ENCODE data around the gene AIFM3.

- TF ChIP-seq TCF7L2 (IDR thresholded peaks at IDR 0.05; ENCODE audit: borderline replicate concordance, extremely low read depth, insufficient read depth, insufficient read length), result no peak
- TF ChIP-seq, protein P1, sequence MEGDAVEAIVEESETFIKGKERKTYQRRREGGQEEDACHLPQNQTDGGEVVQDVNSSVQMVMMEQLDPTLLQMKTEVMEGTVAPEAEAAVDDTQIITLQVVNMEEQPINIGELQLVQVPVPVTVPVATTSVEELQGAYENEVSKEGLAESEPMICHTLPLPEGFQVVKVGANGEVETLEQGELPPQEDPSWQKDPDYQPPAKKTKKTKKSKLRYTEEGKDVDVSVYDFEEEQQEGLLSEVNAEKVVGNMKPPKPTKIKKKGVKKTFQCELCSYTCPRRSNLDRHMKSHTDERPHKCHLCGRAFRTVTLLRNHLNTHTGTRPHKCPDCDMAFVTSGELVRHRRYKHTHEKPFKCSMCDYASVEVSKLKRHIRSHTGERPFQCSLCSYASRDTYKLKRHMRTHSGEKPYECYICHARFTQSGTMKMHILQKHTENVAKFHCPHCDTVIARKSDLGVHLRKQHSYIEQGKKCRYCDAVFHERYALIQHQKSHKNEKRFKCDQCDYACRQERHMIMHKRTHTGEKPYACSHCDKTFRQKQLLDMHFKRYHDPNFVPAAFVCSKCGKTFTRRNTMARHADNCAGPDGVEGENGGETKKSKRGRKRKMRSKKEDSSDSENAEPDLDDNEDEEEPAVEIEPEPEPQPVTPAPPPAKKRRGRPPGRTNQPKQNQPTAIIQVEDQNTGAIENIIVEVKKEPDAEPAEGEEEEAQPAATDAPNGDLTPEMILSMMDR (IDR thresholded peaks at IDR 0.05 in 2 of 3, conservative IDR thresholded peaks at IDR 0.05 in 1 of 3; ENCODE audit: borderline replicate concordance in 1 of 3, insufficient read depth in 1 of 3, low read depth in 2 of 3, low read length in 2 of 3), result no peak
- no peak for TF ChIP-seq SIN3A (IDR thresholded peaks at IDR 0.05; ENCODE audit: low read depth)
- no peak for TF ChIP-seq POLR2A (IDR thresholded peaks at IDR 0.05; ENCODE audit: borderline replicate concordance, extremely low read depth, insufficient read depth, insufficient read length)
- no peak for TF ChIP-seq SRF (IDR thresholded peaks at IDR 0.05; ENCODE audit: low read depth)
- no peak for TF ChIP-seq MAX (IDR thresholded peaks at IDR 0.05)
- TF ChIP-seq EZH2 (IDR thresholded peaks at IDR 0.05), result no peak
- no peak for TF ChIP-seq SP1 (IDR thresholded peaks at IDR 0.05; ENCODE audit: low read depth)
- no peak for TF ChIP-seq POLR2AphosphoS5 (IDR thresholded peaks at IDR 0.05; ENCODE audit: low read depth, low read length)
- TF ChIP-seq EZH2phosphoT487 (IDR thresholded peaks at IDR 0.05; ENCODE audit: borderline replicate concordance), result no peak
- no peak for TF ChIP-seq JUND (IDR thresholded peaks at IDR 0.05)
- TF ChIP-seq FOSL1 (IDR thresholded peaks at IDR 0.05; ENCODE audit: low read depth), result no peak
Observed at GRCh38 chr22:20926243-20926642, 40.8 kb upstream of the AIFM3 start.
